ENCODE results near the gene ZNF486.

- TF ChIP-seq CTCF (conservative IDR thresholded peaks at IDR 0.05 in 1 of 2, IDR thresholded peaks at IDR 0.05 in 1 of 2; ENCODE audit: extremely low read depth in 1 of 2, insufficient read depth in 1 of 2, low read depth in 1 of 2, low read length in 2 of 2) = no peak
- no peak for TF ChIP-seq EZH2 (IDR thresholded peaks at IDR 0.05; ENCODE audit: borderline replicate concordance, low read length)
These were observed 42.0 kb downstream of the ZNF486 start for GRCh38 chr19:20209051-20209450.
